Iris pigment epithelial cell (primary cell): ENCODE results near the gene TMED9.
A peak's percentile ranks its signal among the peaks of the same experiment; 100 is the strongest.
"Not testable (repeated sequence)": the region's sequence is repeated elsewhere in the genome, so short reads cannot be mapped to it uniquely, and the experiment has no call there.

ENCODE experiments used
- DNase-seq: peaks from one replicate; pipeline ENCODE4 v3.0.0-alpha.2; 2011; ENCODE audit warnings: low read depth

Gene TMED9

GRCh38 chr5:177606071-177607051 lies 14.4 kb downstream of the TMED9 start:
- DNase-seq: no peak

GRCh38 chr5:177607115-177607451 lies 15.1 kb downstream of the TMED9 start:
- no peak for DNase-seq

- DNase-seq: peak; percentile 91
Observed at GRCh38 chr5:177607452-177608192, 15.6 kb downstream of the TMED9 start.

GRCh38 chr5:177608243-177609075 lies 16.5 kb downstream of the TMED9 start:
- no peak for DNase-seq

GRCh38 chr5:177609076-177610059 lies 17.4 kb downstream of the TMED9 start:
- DNase-seq: no peak

GRCh38 chr5:177610131-177610769 lies 18.2 kb downstream of the TMED9 start:
- no peak for DNase-seq

GRCh38 chr5:177610770-177611445 lies 18.9 kb downstream of the TMED9 start:
- DNase-seq: no peak

GRCh38 chr5:177611446-177612214 lies 19.6 kb downstream of the TMED9 start:
- no peak for DNase-seq

GRCh38 chr5:177612215-177612673 lies 20.2 kb downstream of the TMED9 start:
- DNase-seq: no peak

- no peak for DNase-seq
Observed at GRCh38 chr5:177620560-177620959, 28.6 kb downstream of the TMED9 start.

GRCh38 chr5:177624172-177624571 lies 32.2 kb downstream of the TMED9 start:
- DNase-seq: not testable (repeated sequence)

- not testable (repeated sequence) for DNase-seq
Observed at GRCh38 chr5:177630186-177630585, 38.2 kb downstream of the TMED9 start.

GRCh38 chr5:177634912-177635311 lies 42.9 kb downstream of the TMED9 start:
- DNase-seq: not testable (repeated sequence)

GRCh38 chr5:177645462-177645861 lies 53.5 kb downstream of the TMED9 start:
- not testable (repeated sequence) for DNase-seq
